Upper lobe of left lung (tissue), 6 donors: ENCODE data around the gene MAP3K13. TPM values are rescaled to one million over a fixed set of nuclear protein-coding genes. Genes with fewer than 3 reads are reported as not detected.

ENCODE experiments used
- ATAC-seq, 2 donors: fragments of 200-7000 bp; cut with Tn5 transposase; one replicate each; pipeline ENCODE4 v1.9.1; 2022; ENCODE audit warnings: mild to moderate bottlenecking in 2 of 2, moderate library complexity in 2 of 2; ENCODE audit not compliant: low FRiP score in 2 of 2
- DNase-seq, 2 donors: peaks; one replicate each; pipeline ENCODE4 v3.0.0-alpha.2; 2019 to 2020
- H3K27ac ChIP-seq, 4 donors: fragments of 200-600 bp; sonication (generic); one replicate each; pipeline ENCODE4 v1.5.1; 2016 to 2019
- H3K27me3 ChIP-seq, 4 donors: fragments of 200-600 bp; sonication (generic); one replicate each; pipeline ENCODE4 v1.5.1; 2017 to 2019
- H3K36me3 ChIP-seq, 4 donors: fragments of 200-600 bp; sonication (generic); one replicate each; pipeline ENCODE4 v1.5.1; 2016 to 2019
- H3K4me1 ChIP-seq, 4 donors: fragments of 200-600 bp; sonication (generic); one replicate each; pipeline ENCODE4 v1.5.1; 2018 to 2019
- H3K4me3 ChIP-seq, 4 donors: fragments of 200-600 bp; sonication (generic); one replicate each; pipeline ENCODE4 v1.5.1; 2017 to 2019; ENCODE audit warnings: mild to moderate bottlenecking in 2 of 4, moderate library complexity in 1 of 4
- H3K9me3 ChIP-seq, 4 donors: fragments of 200-600 bp; sonication (generic); one replicate each; pipeline ENCODE4 v1.5.1; 2018 to 2019
- EP300 ChIP-seq, 4 donors: sonication (generic); formaldehyde crosslinking; IDR thresholded peaks; one replicate each; pipeline ENCODE4 v1.5.1; 2017; ENCODE audit warnings: antibody characterized with exemption in 4 of 4, control low read depth in 2 of 4
- POLR2A ChIP-seq, 4 donors: fragments of 450-650 bp; IDR thresholded peaks; one replicate each; pipeline ENCODE4 v1.5.1; 2016 to 2017; ENCODE audit warnings: antibody characterized with exemption in 4 of 4, mild to moderate bottlenecking in 2 of 4
- POLR2AphosphoS5 ChIP-seq, 2 donors: sonication (generic); formaldehyde crosslinking; IDR thresholded peaks; one replicate each; pipeline ENCODE4 v1.5.1; 2017; ENCODE audit warnings: antibody characterized with exemption in 2 of 2
- WGBS, 2 donors: methylation state at CpG; one replicate each; pipeline ENCODE4 v1.1.5; 2017 to 2018; 5-methylcytosine and 5-hydroxymethylcytosine counted together
- total RNA-seq, 6 donors: library from RNA; depleted of rRNA in 4 of 6; stranded (reverse); fragments of >200 nt in 4 of 6; gene quantifications; one replicate each; pipeline versions ENCODE4 v1.1.0 to v1.2.1, GENCODE V29; 2016 to 2021
- TF ChIP-seq, protein P1 (sequence below), 6 experiments: fragments of 450-650 bp in 4 of 6; fragments of 200-600 bp in 2 of 6; sonication (generic) in 2 of 6; IDR thresholded peaks; one replicate each; pipeline ENCODE4 v1.5.1; 2016 to 2019; ENCODE audit warnings: antibody characterized with exemption in 6 of 6
- donor health status: DM: no; HTN: no; CAD: no; lungs with moderate emphysema.
- donor health status: DM: no; HTN: yes; CAD: no; lungs with severe emphysema.

The MAP3K13 gene
- total RNA-seq, 6 donors from 2014 or later, result 25.3 to 41.4 (median 31.2) TPM

DNA sequence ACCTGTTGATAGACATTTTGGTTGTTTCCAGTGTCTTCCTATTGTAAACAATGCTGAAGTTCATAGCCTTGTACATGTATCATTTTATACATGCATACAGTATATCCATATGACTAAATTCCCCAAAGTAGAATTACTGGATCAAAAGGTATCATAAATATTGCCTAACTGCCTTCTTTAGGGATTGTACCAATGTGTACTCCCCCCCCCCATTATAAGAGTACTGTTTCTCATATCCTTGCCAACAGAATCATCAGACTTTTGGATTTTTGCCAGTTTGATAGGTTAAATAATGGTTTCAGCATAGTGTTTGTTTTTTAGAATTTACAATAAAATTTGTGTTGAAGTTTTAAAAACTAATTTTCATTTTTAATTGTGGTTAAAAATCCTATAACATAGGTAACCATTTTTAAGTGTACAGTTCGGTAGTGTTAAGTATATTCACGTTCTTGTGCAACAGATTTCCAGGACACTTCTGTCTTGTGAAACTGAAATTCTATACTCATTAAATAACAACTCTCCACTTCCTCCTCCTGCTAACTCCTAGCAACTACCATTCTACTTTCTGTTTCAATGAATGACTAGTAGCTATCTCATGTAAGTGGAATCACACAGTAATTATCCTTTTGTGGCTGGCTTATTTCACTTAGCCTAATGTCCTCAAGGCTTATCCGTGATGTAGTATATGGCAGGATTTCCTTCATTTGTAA lies 30.8 kb upstream of the MAP3K13 start:
- no peaks in the 10 kb centered on the region for H3K36me3 ChIP-seq
- H3K9me3 ChIP-seq, result no peaks in the 10 kb centered on the region
- 8 to 23% methylated on average over 3 of the region's 3 CpGs for WGBS, 2 donors
- H3K4me3 ChIP-seq, result no peak overlapping the region
- no peaks in the 10 kb centered on the region for H3K27me3 ChIP-seq
- DNase-seq (no peak), ATAC-seq (peak; percentile 60 to 76)
- TF ChIP-seq EP300 (IDR thresholded peaks at IDR 0.05) (no peak), POLR2A (IDR thresholded peaks at IDR 0.05) (no peak), POLR2AphosphoS5 (IDR thresholded peaks at IDR 0.05) (no peak)
- TF ChIP-seq, protein P1, sequence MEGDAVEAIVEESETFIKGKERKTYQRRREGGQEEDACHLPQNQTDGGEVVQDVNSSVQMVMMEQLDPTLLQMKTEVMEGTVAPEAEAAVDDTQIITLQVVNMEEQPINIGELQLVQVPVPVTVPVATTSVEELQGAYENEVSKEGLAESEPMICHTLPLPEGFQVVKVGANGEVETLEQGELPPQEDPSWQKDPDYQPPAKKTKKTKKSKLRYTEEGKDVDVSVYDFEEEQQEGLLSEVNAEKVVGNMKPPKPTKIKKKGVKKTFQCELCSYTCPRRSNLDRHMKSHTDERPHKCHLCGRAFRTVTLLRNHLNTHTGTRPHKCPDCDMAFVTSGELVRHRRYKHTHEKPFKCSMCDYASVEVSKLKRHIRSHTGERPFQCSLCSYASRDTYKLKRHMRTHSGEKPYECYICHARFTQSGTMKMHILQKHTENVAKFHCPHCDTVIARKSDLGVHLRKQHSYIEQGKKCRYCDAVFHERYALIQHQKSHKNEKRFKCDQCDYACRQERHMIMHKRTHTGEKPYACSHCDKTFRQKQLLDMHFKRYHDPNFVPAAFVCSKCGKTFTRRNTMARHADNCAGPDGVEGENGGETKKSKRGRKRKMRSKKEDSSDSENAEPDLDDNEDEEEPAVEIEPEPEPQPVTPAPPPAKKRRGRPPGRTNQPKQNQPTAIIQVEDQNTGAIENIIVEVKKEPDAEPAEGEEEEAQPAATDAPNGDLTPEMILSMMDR (IDR thresholded peaks at IDR 0.05), result no peak
- peak overlapping the region; percentile 50 to 58 (median 56) for H3K27ac ChIP-seq
- peaks cover 10 to 18% (median 13%) of the 10 kb centered on the region in 4 donors for H3K4me1 ChIP-seq

DNA sequence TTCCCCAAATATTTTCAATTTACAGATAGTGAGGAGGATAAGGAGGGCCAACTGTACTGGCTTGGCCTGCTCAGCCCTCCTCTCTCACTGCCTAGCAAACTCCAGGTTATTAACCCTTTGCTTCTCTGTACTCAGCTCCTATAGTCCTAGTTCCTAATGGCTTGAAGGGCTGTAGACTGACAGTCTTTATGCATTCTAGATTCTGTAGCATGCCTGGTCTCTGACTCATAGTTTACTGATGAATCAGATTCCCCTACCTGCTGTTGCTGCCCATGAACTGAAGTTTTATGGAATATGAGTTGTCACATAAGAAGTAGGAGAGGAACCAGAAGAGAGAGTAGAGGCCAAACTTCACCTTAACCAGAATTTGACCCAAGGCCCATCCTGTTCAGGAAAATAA lies 27.1 kb upstream of the MAP3K13 start:
- Histone ChIP-seq H3K36me3 (no peaks in the 10 kb centered on the region), H3K27ac (no peak overlapping the region), H3K9me3 (no peaks in the 10 kb centered on the region), H3K4me3 (no peak overlapping the region), H3K27me3 (no peaks in the 10 kb centered on the region), H3K4me1 (peaks cover 10 to 15% (median 13%) of the 10 kb centered on the region in 4 donors)
- ATAC-seq, result no peak
- TF ChIP-seq POLR2A (IDR thresholded peaks at IDR 0.05) (no peak), POLR2AphosphoS5 (IDR thresholded peaks at IDR 0.05) (no peak), EP300 (IDR thresholded peaks at IDR 0.05) (no peak)
- TF ChIP-seq, protein P1 (IDR thresholded peaks at IDR 0.05), result no peak
- DNase-seq, result no peak

DNA sequence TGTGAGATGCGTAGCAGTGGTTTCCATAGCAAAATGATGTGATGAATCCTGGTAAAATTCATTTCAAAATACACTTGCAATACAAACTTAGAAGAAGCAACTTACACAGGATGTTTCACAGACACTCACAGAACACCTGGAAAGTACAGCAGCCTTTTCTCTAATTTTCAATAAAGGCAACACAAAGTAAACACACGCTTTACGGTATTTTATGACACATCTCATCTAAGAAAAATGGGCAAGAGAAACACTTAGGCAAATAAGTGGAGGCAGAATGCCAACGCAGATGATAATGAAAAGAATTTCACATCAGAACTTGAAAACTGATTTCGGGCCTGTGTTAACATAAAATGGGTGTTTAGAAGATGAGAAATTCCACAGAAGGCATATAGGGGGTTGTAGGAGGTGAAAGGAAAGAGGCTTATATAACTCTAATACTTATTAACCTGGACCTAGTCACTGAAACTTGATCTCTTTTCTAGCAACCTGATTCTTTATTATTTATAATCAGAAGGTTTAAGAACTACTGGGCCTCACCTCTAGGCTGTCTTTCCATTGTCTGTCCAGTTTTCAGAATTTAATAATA lies 25.6 kb upstream of the MAP3K13 start:
- Histone ChIP-seq H3K27me3 (no peaks in the 10 kb centered on the region), H3K4me3 (no peak overlapping the region), H3K27ac (peak overlapping the region in 1 of 4 donors; percentile 56), H3K36me3 (no peaks in the 10 kb centered on the region), H3K4me1 (peaks cover 3 to 15% (median 11%) of the 10 kb centered on the region in 4 donors), H3K9me3 (no peaks in the 10 kb centered on the region)
- TF ChIP-seq, protein P1 (IDR thresholded peaks at IDR 0.05), result no peak
- TF ChIP-seq EP300 (IDR thresholded peaks at IDR 0.05) (no peak), POLR2A (IDR thresholded peaks at IDR 0.05) (no peak), POLR2AphosphoS5 (IDR thresholded peaks at IDR 0.05) (no peak)
- no peak for DNase-seq
- ATAC-seq, result no peak
- WGBS, 2 donors, result 69 to 72% methylated on average over 5 of the region's 5 CpGs

GRCh38 chr3:185339945-185340344 lies 23.0 kb upstream of the MAP3K13 start:
- H3K27me3 ChIP-seq, result no peaks in the 10 kb centered on the region
- TF ChIP-seq POLR2A (IDR thresholded peaks at IDR 0.05) (no peak), EP300 (IDR thresholded peaks at IDR 0.05) (no peak), POLR2AphosphoS5 (IDR thresholded peaks at IDR 0.05) (no peak)
- TF ChIP-seq, protein P1 (IDR thresholded peaks at IDR 0.05), result no peak
- 94 to 96% methylated on average over 2 of the region's 2 CpGs for WGBS, 2 donors
- H3K9me3 ChIP-seq, result no peaks in the 10 kb centered on the region
- peaks cover 3 to 15% (median 11%) of the 10 kb centered on the region in 4 donors for H3K4me1 ChIP-seq
- H3K27ac ChIP-seq, result no peak overlapping the region
- no peak for ATAC-seq
- DNase-seq, result no peak
- no peaks in the 10 kb centered on the region for H3K36me3 ChIP-seq
- no peak overlapping the region for H3K4me3 ChIP-seq
